GM08714 (cell line): ENCODE measurements around the gene TSC22D4.
"Not testable (repeated sequence)": the region's sequence is repeated elsewhere in the genome, so short reads cannot be mapped to it uniquely, and the experiment has no call there.

Experiments used
- H3K4me3 ChIP-seq: fragments of 200-500 bp; sonication (Bioruptor generic); 2 replicates; pipeline ENCODE4 v1.5.1; 2014; ENCODE audit warnings: mild to moderate bottlenecking, low read length, inconsistent platforms
- ZNF274 ChIP-seq: IDR thresholded peaks from 2 replicates; pipeline ENCODE4 v1.6.1; 2012; ENCODE audit warnings: mild to moderate bottlenecking, low read depth, low read length

The TSC22D4 gene

DNA sequence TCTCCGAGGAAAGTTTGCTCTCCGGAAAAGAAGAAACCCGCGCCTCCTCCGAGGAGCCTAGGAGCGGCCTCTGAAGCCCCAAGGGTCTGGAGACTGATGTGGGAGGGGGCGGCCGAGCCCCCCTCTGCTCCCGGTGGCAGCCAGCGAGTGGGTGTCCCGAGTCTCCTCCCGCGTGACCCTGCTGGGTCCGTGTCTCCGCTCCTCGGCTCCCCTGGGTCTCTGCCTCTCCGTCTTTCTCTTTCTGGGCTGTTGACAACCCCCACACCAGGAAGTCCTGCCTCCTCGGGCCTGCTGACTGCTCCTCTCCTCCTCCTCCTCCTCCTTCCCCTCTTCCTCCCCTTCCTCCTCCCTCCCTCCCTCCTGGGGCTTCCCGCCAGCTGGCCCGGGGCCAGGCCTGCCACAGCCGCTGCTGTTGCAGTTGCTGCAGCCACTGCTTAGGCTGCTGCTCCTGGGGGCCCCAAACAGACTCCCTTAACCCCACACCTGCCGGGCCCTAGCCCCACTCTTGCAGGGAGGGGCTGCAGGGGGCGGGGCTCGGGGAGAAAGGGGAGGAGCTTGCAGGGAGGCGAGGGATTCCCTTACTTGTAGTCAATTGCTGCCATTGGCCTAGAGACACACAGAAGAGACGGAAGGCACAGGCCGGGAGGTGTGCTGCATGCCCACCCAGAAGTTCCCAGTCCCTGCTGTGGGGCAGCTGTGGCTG, at the start of gene TSC22D4:
TSC22D4 (minus strand) TSS at position 257 of the 703 bp plus-strand sequence. CDS start 1,176 bp downstream, outside the sequence.
- peak within 1 kb of the TSS; percentile 76 for H3K4me3 ChIP-seq
- no peak for TF ChIP-seq ZNF274

DNA sequence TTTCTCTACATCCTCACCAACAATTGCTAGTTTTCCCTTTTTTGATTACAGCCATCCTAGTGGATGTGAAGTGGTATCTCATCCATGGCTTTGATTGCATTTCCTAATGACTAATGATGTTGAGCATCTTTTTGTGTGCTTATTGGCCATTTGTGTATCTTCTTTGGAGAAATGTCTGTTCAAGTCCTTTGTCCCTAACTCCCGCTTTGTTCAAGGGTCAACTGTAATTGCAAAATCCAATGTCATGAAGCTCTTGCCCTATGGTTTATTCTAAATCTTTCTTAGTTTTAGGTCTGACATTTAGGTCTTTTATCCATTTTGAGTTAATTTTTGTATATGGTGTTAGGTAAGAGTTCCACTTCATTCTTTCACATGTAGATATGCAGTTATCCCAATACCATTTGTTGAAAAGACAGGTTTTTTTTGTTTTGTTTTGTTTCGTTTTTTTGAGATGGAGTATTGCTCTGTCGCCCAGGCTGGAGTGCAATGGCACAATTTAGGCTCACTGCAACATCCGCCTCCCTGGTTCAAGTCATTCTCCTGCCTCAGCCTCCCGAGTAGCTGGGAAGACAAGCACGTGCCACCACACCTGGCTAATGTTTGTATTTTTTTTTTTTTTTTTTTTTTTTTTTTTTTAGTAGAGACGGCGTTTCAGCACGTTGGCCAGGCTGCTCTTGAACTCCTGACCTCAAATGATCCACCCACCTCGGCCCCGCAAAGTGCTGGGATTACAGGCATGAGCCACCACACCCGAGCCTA, 49.3 kb upstream of the TSC22D4 start:
- H3K4me3 ChIP-seq, result not testable (repeated sequence)

DNA sequence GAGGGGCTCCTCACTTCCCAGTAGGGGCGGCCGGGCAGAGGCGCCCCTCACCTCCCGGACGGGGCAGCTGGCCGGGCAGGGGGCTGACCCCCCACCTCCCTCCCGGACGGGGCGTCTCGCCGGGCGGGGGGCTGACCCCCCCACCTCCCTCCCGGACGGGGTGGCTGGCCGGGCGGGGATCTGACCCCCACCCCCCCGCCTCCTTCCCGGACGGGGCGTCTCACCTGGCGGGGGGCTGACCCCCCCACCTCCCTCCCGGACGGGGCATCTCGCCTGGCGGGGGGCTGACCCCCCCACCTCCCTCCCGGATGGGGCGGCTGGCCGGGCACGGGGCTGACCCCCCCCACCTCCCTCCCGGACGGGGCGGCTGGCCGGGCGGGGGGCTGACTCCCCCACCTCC, 44.2 kb upstream of the TSC22D4 start:
- H3K4me3 ChIP-seq, result not testable (repeated sequence)

DNA sequence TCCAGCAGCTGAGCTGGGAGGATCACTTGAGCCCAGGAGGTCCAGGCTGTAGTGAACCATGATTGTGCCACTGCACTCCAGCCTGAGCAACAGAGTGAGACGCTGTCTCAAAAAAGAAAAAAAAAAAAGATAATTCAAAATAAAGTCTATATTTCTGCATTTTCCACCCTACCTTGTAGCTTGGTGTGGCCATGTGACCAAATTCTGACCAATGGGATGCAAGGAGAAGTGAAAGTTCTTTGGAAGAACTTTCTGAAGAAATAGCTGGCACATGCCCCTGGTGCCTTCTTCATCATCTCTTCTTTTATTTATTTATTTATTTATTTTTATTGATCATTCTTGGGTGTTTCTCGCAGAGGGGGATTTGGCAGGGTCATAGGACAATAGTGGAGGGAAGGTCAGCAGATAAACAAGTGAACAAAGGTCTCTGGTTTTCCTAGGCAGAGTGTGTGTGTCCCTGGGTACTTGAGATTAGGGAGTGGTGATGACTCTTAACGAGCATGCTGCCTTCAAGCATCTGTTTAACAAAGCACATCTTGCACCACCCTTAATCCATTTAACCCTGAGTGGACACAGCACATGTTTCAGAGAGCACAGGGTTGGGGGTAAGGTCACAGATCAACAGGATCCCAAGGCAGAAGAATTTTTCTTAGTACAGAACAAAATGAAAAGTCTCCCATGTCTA, 43.0 kb upstream of the TSC22D4 start:
- not testable (repeated sequence) for H3K4me3 ChIP-seq

DNA sequence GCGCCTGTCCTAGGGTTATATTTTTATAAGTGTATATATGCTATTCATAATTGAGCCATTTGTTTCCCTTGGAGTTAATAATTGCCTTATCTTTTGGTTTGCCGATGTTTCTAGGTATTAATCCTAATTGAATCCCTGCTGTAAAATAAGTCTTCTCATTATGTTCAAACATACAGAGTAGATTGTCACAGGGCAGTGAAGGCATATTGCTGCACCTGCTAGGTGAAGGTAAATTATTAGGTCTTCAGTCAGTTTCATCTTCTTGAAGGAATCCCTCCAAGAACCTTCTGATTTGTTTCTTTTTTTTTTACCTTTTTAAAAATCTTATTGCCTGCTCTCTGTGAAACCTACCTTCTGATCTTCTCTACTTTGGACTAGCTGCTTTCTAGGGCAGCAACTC, 42.1 kb upstream of the TSC22D4 start:
- no peak overlapping the region for H3K4me3 ChIP-seq
- no peak for TF ChIP-seq ZNF274

DNA sequence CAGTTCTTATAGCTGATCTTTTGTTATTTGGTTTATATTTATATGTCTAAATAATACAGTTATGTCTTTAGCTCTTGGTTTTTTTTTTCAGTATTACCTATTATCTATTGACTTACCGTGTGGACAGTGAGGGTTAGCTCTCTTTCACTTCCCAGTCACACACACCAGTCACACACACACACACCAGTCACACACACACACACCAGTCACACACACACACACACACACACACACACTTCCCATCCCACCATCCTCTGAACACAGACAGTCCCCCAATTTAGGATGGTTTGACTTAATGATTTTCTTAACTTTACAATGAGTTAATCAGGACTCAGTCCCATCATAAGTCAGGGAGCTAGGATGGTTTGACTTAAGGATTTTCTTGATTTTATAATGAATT, 41.1 kb upstream of the TSC22D4 start:
- no peak overlapping the region for H3K4me3 ChIP-seq
- TF ChIP-seq ZNF274, result no peak

DNA sequence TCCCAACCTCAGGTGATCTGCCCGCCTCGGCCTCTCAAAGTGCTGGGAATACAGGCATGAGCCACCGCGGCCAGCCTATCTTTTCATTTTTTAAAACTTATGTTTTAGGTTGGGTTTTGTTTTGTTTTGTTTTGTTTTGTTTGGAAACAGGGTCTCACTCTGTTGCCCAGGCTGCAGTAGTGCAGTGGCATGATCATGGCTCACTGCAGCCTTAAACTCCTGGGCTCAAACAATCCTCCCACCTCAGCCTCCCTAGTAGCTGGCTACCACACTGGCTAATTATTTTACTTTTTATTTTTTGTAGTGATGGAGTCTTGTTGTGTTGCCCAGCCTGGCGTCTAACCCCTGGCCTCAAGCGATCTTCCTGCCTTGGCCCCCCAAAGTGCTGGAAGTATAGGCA, 40.6 kb upstream of the TSC22D4 start:
- no peak overlapping the region for H3K4me3 ChIP-seq
- no peak for TF ChIP-seq ZNF274

DNA sequence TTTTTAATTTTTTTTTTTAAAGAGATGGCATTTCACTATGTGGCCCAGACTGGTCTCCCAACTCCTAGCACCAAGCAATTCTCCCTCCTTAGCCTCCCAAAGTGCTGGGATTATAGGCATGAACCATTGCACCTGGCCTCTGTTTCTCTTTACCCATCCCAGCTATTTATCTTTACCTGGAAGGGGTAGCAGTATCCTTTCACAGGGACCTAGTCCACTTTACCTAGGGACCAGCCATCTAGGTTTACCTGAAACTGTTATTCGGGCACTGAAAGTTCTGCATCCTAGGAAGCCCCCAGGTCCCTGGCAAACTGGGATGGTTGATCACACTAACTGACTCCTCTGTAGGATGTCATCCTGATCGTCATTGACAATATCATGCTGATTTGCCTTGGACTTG, 38.3 kb upstream of the TSC22D4 start:
- TF ChIP-seq ZNF274, result no peak
- H3K4me3 ChIP-seq, result no peak overlapping the region

DNA sequence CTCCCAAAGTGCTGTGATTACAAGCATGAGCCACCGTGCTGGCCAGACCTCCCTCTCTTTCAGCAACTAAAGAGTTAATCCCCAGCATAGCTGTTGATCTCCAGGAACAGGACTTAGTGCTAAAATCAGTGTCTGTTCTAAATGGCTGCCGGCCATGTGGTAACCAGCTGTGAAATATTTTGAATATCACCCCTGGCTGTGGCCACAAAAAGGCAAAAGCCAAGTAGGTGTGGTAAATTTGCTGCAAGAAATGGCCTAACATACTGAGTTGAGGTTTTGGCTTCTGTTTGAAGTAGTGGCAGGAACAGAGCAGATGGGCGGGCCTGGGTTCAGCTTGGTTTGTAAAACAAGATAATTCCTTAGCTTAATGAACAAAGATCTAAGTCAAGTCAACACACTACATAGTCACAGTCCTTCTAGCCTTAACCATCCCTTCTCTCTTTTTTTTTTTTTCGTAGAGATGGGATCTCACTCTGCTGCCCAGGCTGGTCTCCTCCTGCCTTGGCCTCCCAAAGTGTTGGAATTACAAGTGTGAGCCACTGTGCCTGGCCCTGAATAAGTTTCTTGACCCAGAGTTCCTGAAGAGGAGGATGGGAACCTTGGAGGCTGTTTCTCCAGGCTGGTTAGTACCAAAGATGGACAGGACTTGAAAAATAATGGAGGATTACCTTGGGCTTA, 37.3 kb upstream of the TSC22D4 start:
- no peak for TF ChIP-seq ZNF274
- H3K4me3 ChIP-seq, result no peak overlapping the region

DNA sequence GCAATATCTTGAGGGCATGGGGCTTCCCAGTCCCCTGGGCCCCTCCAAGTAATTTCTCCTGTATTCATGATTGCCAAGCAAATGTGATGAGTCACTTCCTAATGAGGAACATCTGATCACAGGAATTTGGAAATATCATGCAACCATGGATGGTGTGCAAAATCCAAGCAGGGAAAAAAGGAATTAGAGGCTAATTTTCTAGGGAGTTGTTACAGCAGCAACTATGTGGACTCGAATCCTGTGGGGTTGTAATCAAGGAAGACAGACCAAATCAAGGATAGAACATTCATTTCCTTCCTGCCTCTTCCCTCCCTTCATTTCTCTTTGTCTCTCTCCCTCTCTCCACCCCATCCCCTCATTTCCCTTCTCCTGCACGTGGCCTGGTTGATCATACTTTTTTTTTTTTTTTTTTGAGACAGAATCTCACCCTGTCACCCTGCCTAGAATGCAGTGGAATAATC, 36.1 kb upstream of the TSC22D4 start:
- no peak overlapping the region for H3K4me3 ChIP-seq
- TF ChIP-seq ZNF274, result no peak

DNA sequence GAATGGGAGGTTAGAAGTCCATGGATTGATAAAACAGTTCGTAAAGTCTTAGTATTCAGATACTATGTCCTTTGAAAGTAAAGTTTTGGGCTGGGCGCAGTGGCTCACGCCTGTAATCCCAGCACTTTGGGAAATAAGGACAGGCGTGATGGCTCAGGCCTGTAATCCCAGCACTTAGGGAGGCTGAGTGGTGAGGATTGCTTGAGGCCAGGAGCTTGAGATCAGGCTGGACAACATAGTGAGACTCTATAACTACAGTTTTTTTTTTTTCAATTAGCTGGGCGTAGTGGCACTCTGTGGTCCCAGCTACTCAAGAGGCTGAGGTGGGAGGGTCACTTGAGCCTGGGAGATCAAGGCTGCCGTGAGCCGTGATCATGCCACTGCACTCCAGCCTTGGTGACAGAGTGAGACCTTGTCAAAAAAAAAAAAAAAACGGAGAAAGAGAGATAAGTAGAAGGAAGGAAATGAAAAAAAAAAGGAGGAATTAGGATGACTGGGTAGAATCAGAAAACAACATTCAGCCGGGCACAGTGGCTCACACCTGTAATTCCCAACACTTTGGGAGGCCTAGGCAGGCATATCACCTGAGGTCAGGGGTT, 34.3 kb upstream of the TSC22D4 start:
- no peak overlapping the region for H3K4me3 ChIP-seq
- TF ChIP-seq ZNF274, result no peak

DNA sequence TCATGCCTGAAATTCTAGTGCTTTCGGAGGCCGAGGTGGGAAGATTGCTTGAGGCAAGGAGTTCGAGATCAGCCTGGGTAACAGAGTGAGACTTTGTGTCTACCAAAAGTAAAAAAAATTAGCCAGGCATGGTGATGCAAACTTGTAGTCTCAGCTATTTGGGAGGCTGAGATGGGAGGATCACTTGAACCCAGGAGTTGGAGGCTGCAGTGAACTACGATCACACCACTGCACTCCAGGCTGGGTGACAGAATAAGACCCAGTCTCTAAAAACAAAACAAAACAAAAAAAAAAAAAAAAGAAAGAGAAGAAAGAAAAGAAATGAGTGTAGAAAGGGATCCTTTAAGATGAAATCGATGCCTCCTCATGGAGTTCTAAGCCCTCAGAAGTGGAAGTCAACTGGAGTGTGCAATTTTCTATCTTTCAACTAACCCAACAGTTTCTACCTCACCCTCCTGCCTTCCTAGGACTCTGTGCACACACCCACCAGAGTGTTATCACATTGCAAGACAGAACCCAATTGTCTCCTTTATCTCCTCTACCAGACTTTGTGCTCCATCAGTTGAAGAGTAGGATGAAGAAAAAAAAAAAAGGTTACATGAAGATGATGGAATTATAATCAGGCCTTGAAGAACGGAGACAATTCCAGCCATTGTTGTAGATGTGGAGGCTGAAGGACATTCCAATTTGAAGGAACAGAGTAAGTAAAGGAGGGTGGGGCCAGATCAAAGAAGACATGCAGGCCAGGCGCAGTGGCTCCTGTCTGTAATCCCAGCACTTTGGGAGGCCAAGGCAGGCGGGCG, 31.6 kb upstream of the TSC22D4 start:
- TF ChIP-seq ZNF274, result no peak
- no peak overlapping the region for H3K4me3 ChIP-seq

DNA sequence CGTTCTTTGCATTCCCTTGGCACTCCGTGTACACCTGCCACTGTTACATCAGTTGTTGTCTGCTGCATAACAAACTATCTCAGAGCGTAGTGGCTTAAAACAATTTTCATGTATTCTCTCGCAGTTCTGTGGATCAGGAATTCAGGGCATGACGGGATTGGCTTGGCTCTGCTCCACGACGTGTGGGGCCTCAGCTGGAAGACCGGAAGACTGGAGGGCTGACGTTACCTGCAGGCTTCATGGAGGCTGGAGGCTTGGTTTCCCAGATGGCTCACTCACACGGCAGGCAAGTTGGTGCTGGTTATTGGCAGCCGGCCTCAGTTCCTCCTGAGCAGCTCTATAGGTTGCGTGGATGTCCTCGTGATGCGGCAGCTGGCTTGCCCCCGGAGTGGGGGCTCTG, 30.2 kb upstream of the TSC22D4 start:
- TF ChIP-seq ZNF274, result no peak
- H3K4me3 ChIP-seq, result no peak overlapping the region
